ENCODE measurements around the gene TMEM239.
"Not testable (repeated sequence)": the region's sequence is repeated elsewhere in the genome, so short reads cannot be mapped to it uniquely, and the experiment has no call there.

The TMEM239 gene

GRCh38 chr20:2799688-2800520 lies 16.3 kb upstream of the TMEM239 start:
- DNase-seq = no peak

- no peak for DNase-seq
Measured at GRCh38 chr20:2800521-2801285, 15.5 kb upstream of the TMEM239 start, which contains the start of gene CPXM1. Gene CPXM1, minus strand, starts transcription at chr20:2800627. Its CDS starts 55 bp downstream, at chr20:2800572.

DNA sequence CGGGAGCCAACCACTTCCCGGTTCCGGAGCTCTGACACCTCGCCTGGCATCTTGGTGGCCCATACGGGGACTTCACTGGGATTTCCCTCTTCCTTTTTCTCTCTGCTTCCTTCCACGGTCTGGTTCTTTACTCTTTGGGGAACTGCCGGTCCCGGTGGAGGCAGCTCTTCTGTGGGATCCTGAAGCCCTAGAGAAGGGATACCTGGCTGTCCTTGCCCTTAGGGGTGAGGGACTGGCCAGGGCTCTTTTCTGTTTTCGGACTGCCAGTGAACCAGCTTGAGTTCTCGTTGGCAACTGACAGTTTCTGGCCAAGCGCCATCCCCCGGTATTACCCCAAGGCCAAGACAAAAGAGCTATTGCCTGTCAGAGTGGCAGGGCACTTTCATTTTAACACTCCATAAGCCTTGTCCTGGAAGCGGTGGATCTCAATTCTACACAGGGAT lies 14.9 kb upstream of the TMEM239 start:
- DNase-seq = no peak

GRCh38 chr20:2804041-2804828 lies 11.9 kb upstream of the TMEM239 start:
- no peak for DNase-seq

DNA sequence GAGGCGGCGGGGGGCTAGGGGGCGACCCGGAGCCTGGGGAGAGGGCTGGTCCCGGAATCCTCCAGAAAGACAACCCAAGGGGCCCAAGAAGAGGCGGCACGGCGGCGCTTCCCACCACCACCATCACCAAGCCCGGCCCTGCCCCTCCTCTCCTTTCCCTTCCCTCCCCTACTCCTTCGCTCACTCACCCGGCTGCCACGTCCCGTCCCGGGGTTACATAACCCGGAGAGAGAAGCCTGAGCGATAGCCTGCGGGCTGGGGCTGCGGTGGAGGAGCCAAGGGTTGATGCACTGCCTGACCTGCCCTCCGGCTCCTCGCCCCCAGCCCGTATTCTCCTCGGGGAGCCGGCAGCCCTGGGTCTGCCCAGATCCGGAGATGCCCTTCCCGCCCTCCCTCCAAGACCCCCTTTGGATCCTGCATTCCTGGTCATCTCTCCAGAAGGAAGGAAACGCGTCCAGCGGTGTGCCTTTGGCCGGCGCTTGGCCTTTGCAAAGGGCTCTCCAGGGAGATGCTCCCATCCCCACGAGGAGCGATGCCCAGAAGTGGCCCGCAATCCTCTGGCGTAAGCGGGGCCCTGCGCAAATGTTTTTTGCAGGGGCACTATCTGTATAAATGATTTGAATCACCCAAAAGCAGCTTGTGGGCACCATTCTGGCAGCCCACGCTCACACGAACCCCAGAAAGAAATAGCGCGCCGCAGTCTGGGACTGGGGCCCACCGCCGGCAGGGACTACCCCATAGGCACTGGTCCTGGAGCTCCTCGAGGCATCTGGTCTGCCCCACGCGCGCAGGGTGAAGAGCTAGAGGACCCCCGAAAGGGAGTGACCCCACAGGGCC lies 11.1 kb upstream of the TMEM239 start:
- DNase-seq = no peak

DNA sequence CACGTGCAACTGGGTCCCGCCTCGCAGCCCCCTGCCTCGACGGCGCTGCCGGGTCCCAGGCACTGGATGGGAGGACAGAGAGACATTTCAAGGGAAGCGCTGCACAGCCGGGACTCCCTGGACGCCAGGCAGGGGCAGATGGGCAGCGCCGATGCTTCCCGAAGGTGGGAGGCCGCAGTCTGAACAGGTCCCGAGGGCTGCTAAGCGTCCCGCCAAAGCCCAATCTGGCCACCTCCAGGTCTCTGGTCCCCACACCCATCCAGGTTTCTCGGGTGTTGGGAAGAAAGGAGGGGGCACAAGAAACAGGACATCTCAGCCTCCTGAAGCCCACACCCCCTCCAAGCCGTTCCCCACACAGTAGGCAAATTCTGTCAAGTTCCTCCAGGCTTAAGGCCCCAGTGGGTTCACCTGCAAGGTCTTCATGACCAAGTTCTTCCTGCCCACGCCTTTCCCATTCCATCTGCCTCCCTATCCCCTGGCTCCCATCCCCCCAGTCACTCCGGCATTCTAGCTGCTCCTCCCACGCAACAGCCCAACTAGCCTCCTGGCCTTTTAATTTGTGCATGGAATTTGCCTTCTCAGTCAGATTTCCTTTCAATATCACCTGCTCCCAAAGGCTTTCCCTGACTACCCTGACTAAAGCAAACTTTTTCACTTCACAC lies 10.3 kb upstream of the TMEM239 start:
- DNase-seq = no peak

GRCh38 chr20:2806351-2806701 lies 9.8 kb upstream of the TMEM239 start:
- no peak for DNase-seq

DNA sequence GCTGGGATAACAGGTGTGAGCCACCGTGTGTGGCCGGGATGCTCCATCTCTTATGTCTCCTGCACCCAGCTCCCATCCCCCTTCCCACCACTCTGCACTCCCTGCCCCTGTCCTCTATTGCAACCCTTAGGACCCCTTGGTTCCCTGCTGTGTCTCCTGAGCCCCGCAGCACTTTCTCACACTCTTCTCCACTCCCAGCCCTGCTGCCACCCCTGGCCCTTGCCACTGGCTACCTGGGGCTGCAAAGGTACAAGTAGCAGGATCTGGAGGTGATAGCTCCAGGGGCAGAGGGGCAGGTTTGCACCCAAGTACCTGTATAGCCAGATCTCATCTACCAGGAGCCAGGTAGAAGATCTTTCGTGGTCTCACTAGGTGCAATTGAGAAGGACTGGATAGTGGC lies 9.1 kb upstream of the TMEM239 start:
- no peak for DNase-seq

DNA sequence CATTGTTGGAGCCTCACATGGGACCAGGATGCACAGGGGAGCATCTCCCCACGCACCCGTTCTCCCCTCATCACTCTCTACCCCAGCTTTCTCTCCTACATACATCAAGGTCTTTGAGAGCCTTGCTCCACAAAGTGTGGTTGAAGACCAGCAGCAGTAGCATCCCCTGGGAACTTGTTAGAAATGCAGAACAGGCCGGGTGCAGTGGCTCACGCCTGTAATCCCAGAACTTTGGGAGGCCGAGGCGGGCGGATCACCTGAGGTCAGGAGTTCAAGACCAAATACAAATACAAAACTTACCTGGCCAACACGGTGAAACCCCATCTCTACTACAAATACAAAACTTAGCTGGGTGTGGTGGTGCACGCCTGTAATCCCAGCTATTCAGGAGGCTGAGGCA lies 8.2 kb upstream of the TMEM239 start:
- DNase-seq = not testable (repeated sequence)

GRCh38 chr20:2809690-2810089 lies 6.5 kb upstream of the TMEM239 start:
- no peak for DNase-seq

DNA sequence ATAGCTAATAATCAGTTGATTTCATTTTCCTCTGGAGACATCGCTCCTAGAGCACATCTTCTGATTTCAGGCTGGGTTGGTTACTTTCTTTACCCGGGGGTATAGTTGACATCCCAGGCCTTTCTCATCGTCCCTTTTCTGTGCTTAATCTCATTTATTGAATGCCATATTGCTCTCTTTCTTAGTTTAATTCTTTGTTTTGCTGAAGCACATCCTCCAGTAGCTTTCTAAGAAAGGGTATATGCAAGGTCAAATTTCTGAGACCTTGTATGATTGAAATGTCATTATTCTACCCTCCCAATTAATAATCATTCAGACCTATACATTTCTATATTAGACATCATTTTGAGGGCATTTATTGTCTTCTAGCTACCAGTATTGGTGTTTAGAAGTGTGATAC lies 4.0 kb upstream of the TMEM239 start:
- no peak for DNase-seq

DNA sequence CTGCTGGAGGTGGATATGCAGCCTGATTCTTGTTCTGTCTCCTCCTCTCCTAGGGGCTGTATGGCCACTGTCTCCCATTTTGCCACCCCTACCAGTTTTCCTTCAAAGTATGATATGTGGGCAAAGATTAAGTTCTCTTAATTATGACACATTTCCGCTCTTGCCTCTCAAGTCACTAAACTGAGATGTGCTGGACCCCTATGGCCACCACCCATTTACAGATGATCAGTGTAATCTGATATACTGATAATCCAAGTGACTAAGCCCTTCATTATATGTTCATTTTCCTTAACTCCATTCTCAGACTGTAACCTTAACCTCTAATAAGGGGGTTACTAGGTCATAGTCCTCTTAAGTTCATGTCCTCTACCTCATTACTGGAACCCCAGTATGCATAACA lies 2.1 kb upstream of the TMEM239 start:
- no peak for DNase-seq

- DNase-seq = no peak
Measured at GRCh38 chr20:2814587-2815051, 1.5 kb upstream of the TMEM239 start, which contains the start of gene C20orf141. Gene C20orf141, plus strand, starts transcription at chr20:2814987. Its CDS starts 198 bp downstream, at chr20:2815185.

- no peak for DNase-seq
Measured at GRCh38 chr20:2815242-2815900, 793 bp upstream of the TMEM239 start.

GRCh38 chr20:2816583-2817340 lies 598 bp downstream of the TMEM239 start:
- no peak for DNase-seq

GRCh38 chr20:2817341-2817726 lies 1.2 kb downstream of the TMEM239 start:
- DNase-seq = no peak

GRCh38 chr20:2817891-2818595 lies 1.9 kb downstream of the TMEM239 start:
- DNase-seq = no peak

- no peak for DNase-seq
Measured at GRCh38 chr20:2820084-2820895, 4.1 kb downstream of the TMEM239 start.

Data from activated CD4-positive, alpha-beta T cell treated with anti-CD3 and anti-CD28 coated beads, Interleukin-2, Interleukin-6, amounts not matched to agents 100 ng/mL and 50 ng/mL, durations not matched to agents 16 hours and 8 hours (primary cell).